GM12865 (cell line): ENCODE measurements around the gene PPM1L.

Source experiments
- DNase-seq: peaks from one replicate; pipeline ENCODE4 v3.0.0; 2010; ENCODE audit warnings: low read depth
- H3K4me3 ChIP-seq: 2 replicates; pipeline ENCODE4 v1.5.1; 2011; ENCODE audit warnings: mild to moderate bottlenecking, low read depth, low read length, control low read depth
- CTCF ChIP-seq: IDR thresholded peaks from 2 replicates; pipeline ENCODE4 v1.5.1; 2011; ENCODE audit warnings: low read length, control low read depth, low read depth, inconsistent platforms; ENCODE audit not compliant: insufficient read depth; ENCODE audit errors: missing control alignments

The PPM1L gene

GRCh38 chr3:160774172-160774571 lies 18.1 kb downstream of the PPM1L start:
- no peak overlapping the region for H3K4me3 ChIP-seq
- DNase-seq = no peak
- no peak for TF ChIP-seq CTCF

GRCh38 chr3:160778480-160778879 lies 22.4 kb downstream of the PPM1L start:
- no peak for TF ChIP-seq CTCF
- no peak overlapping the region for H3K4me3 ChIP-seq
- DNase-seq = no peak

- TF ChIP-seq CTCF = no peak
- no peak for DNase-seq
Observed at GRCh38 chr3:160779040-160779439, 23.0 kb downstream of the PPM1L start.

GRCh38 chr3:160780245-160780644 lies 24.2 kb downstream of the PPM1L start:
- no peak for TF ChIP-seq CTCF
- no peak overlapping the region for H3K4me3 ChIP-seq
- DNase-seq = no peak

More at GRCh38 chr3:160779040-160779439, 23.0 kb downstream of the PPM1L start:
- no peak overlapping the region for H3K4me3 ChIP-seq

- no peak for DNase-seq
- TF ChIP-seq CTCF = no peak
- no peak overlapping the region for H3K4me3 ChIP-seq
Observed at GRCh38 chr3:160781402-160781801, 25.4 kb downstream of the PPM1L start.

GRCh38 chr3:160781863-160782262 lies 25.8 kb downstream of the PPM1L start:
- DNase-seq = no peak
- H3K4me3 ChIP-seq = no peak overlapping the region
- TF ChIP-seq CTCF = no peak

- H3K4me3 ChIP-seq = no peak overlapping the region
- DNase-seq = no peak
- no peak for TF ChIP-seq CTCF
Observed at GRCh38 chr3:160784853-160785252, 28.8 kb downstream of the PPM1L start.
